SK-N-MC (cell line): ENCODE results near the gene TTLL1.

Experiments
- EZH2 ChIP-seq: fragments of 200-600 bp; sonication (generic); IDR thresholded peaks from one replicate; pipeline ENCODE4 v1.6.1; 2017; ENCODE audit warnings: antibody characterized with exemption
- POLR2AphosphoS5 ChIP-seq: IDR thresholded peaks from 2 replicates; pipeline ENCODE4 v1.6.1; 2012; ENCODE audit warnings: mild to moderate bottlenecking, low read depth, low read length, borderline replicate concordance

DNA sequence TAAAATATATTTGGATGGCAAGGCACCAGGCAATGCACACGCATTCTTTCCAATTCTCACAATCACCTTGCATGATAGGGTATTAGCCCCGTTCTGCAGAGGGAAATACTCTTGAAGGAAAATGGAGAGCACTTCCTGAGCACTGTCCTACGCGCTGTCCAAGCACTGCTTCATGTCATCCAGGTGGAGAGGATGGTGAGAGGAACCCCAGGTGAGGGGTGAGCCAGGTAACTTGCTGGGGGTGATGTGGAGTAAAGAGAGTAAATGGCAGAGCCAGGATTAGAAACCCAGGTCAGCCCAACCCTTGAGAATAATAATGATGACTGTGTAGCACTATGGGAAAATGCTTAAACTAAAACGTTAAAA lies 73.5 kb downstream of the TTLL1 start:
- TF ChIP-seq POLR2AphosphoS5 (no peak), EZH2 (no peak)
